GM19099 (cell line): ENCODE data around the gene EML4.

ENCODE experiments used
- POLR2A ChIP-seq: IDR thresholded peaks from 3 replicates; pipeline ENCODE4 v1.6.1; 2011; ENCODE audit warnings: low read depth; ENCODE audit not compliant: insufficient read length; ENCODE audit errors: extremely low read depth

Gene EML4

GRCh38 chr2:42310007-42310515 lies 140.9 kb downstream of the EML4 start:
- no peak for TF ChIP-seq POLR2A

- TF ChIP-seq POLR2A, result no peak
Observed at GRCh38 chr2:42312106-42312505, 143.0 kb downstream of the EML4 start.

- TF ChIP-seq POLR2A, result no peak
Observed at GRCh38 chr2:42314892-42315468, 145.8 kb downstream of the EML4 start.

- TF ChIP-seq POLR2A, result no peak
Observed at GRCh38 chr2:42315844-42316470, 146.8 kb downstream of the EML4 start.

- TF ChIP-seq POLR2A, result no peak
Observed at GRCh38 chr2:42316910-42317309, 147.8 kb downstream of the EML4 start.

- TF ChIP-seq POLR2A, result no peak
Observed at GRCh38 chr2:42317486-42317885, 148.3 kb downstream of the EML4 start.

GRCh38 chr2:42317945-42318344 lies 148.8 kb downstream of the EML4 start:
- TF ChIP-seq POLR2A, result no peak

- no peak for TF ChIP-seq POLR2A
Observed at GRCh38 chr2:42319265-42319664, 150.1 kb downstream of the EML4 start.

- TF ChIP-seq POLR2A, result no peak
Observed at GRCh38 chr2:42321452-42322064, 152.4 kb downstream of the EML4 start.

GRCh38 chr2:42324244-42324643 lies 155.1 kb downstream of the EML4 start:
- TF ChIP-seq POLR2A, result no peak

GRCh38 chr2:42324949-42325348 lies 155.8 kb downstream of the EML4 start:
- no peak for TF ChIP-seq POLR2A

- no peak for TF ChIP-seq POLR2A
Observed at GRCh38 chr2:42325609-42326008, 156.5 kb downstream of the EML4 start.

GRCh38 chr2:42327125-42327524 lies 158.0 kb downstream of the EML4 start:
- TF ChIP-seq POLR2A, result no peak

GRCh38 chr2:42328148-42328833 lies 159.1 kb downstream of the EML4 start:
- no peak for TF ChIP-seq POLR2A

- no peak for TF ChIP-seq POLR2A
Observed at GRCh38 chr2:42328923-42329322, 159.8 kb downstream of the EML4 start.

- TF ChIP-seq POLR2A, result no peak
Observed at GRCh38 chr2:42329736-42330135, 160.6 kb downstream of the EML4 start.
